Spleen (tissue), 7 donors: ENCODE measurements around the gene HMX3.

Experiments used
- POLR2A ChIP-seq, 3 donors: fragments of 450-650 bp; IDR thresholded peaks; one replicate each; pipeline ENCODE4 v1.5.1; 2017; ENCODE audit warnings: antibody characterized with exemption in 3 of 3, mild to moderate bottlenecking in 1 of 3
- TF ChIP-seq, protein P1 (sequence below), 11 experiments: fragments of 200-600 bp in 7 of 11; fragments of 450-650 bp in 4 of 11; sonication (generic) in 4 of 11; IDR thresholded peaks in 8 of 11; conservative IDR thresholded peaks in 3 of 11; 1 replicate in 7 of 11; 2 replicates in 4 of 11; pipeline versions ENCODE4 v1.4.0 to v1.8.0; 2016 to 2021; ENCODE audit warnings: antibody characterized with exemption in 11 of 11, inconsistent platforms in 4 of 11, mild to moderate bottlenecking in 1 of 11
- donor health status: DM: no; HTN: no; CAD: no; lungs with moderate emphysema.
- donor health status: DM: no; HTN: no; CAD: no.
- donor health status: DM: no; HTN: no; CAD: no.

DNA sequence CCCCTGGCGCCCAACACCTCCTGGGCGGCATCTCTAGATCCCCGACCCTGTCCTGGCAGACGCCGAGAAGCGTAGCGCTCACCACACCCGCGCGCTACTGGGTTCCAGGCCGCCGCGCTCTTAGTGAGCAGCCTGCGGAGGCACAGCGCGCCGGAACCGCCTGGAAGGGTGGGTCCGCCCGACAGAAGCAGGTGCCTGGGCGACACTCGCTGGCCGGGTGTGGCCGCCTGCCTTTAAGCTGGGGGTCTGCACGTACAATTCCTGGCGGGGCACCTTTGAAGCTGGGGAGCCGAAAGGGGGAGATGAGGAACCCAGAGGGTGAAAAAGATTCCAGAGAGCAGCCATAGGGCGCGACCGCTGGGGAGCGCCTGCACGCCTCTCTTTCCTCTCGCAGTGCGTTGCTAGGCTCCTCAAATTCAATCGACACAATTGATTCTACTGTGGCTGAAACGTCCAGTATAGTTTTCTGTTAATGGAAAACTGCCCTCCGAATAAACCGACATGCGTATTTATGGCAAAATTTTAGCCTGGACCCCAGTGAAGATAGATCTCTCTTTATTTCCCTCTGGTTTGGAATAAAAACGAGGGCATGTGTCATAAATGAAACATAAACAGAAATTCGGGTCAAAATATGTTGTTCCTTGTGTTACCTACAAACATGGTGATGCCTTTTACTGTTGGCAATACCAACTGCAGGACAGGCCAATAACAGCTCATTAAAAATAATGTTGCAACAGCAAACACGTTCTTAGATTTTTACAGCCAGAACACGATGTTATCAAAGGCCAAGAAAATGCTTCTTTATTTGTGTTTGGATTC, 4.6 kb downstream of the HMX3 start:
- TF ChIP-seq, protein P1, sequence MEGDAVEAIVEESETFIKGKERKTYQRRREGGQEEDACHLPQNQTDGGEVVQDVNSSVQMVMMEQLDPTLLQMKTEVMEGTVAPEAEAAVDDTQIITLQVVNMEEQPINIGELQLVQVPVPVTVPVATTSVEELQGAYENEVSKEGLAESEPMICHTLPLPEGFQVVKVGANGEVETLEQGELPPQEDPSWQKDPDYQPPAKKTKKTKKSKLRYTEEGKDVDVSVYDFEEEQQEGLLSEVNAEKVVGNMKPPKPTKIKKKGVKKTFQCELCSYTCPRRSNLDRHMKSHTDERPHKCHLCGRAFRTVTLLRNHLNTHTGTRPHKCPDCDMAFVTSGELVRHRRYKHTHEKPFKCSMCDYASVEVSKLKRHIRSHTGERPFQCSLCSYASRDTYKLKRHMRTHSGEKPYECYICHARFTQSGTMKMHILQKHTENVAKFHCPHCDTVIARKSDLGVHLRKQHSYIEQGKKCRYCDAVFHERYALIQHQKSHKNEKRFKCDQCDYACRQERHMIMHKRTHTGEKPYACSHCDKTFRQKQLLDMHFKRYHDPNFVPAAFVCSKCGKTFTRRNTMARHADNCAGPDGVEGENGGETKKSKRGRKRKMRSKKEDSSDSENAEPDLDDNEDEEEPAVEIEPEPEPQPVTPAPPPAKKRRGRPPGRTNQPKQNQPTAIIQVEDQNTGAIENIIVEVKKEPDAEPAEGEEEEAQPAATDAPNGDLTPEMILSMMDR (IDR thresholded peaks at IDR 0.05 in 8 of 11, conservative IDR thresholded peaks at IDR 0.05 in 3 of 11): no peak
- no peak for TF ChIP-seq POLR2A (IDR thresholded peaks at IDR 0.05)
